Hepatocyte (in vitro differentiated cells): ENCODE results near the gene COL15A1.

Experiments
- EZH2 ChIP-seq: fragments of 200-600 bp; sonication (generic); IDR thresholded peaks from 2 replicates; pipeline ENCODE4 v1.6.1; 2016; ENCODE audit warnings: antibody characterized with exemption, mild to moderate bottlenecking, borderline replicate concordance
- TF ChIP-seq, protein P1 (sequence below): fragments of 200-600 bp; sonication (generic); IDR thresholded peaks from 2 replicates; pipeline ENCODE4 v1.5.1; 2016; ENCODE audit warnings: antibody characterized with exemption, mild to moderate bottlenecking; ENCODE audit not compliant: poor library complexity

DNA sequence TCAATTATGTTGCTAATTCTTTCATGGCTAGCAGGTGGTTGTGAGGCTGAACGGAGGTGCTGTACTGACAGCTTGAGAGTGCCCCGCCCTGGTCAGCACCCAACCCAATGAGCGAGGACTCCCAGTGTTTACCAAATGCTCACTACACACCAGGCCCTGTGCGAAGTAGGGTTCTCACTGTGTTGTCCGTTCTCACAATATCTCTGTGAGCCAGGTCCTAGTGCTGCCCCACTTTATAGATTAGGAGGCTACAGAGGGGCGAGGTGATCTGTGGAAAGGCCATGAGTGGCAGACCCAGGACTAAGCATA, 28.2 kb downstream of the COL15A1 start:
- TF ChIP-seq, protein P1, sequence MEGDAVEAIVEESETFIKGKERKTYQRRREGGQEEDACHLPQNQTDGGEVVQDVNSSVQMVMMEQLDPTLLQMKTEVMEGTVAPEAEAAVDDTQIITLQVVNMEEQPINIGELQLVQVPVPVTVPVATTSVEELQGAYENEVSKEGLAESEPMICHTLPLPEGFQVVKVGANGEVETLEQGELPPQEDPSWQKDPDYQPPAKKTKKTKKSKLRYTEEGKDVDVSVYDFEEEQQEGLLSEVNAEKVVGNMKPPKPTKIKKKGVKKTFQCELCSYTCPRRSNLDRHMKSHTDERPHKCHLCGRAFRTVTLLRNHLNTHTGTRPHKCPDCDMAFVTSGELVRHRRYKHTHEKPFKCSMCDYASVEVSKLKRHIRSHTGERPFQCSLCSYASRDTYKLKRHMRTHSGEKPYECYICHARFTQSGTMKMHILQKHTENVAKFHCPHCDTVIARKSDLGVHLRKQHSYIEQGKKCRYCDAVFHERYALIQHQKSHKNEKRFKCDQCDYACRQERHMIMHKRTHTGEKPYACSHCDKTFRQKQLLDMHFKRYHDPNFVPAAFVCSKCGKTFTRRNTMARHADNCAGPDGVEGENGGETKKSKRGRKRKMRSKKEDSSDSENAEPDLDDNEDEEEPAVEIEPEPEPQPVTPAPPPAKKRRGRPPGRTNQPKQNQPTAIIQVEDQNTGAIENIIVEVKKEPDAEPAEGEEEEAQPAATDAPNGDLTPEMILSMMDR: no peak
- no peak for TF ChIP-seq EZH2
